Left lobe of liver (tissue), 2 donors: ENCODE data around the gene SLC16A13. TPM values are rescaled to one million over a fixed set of nuclear protein-coding genes. Genes with fewer than 3 reads are reported as not detected.
"Not testable (repeated sequence)": the region's sequence is repeated elsewhere in the genome, so short reads cannot be mapped to it uniquely, and the experiment has no call there.

Experiments
- ATAC-seq: fragments of 200-7000 bp; cut with Tn5 transposase; one replicate; pipeline ENCODE4 v1.9.1; 2020; ENCODE audit warnings: mild to moderate bottlenecking, moderate library complexity
- DNase-seq: peaks from one replicate; pipeline ENCODE4 v3.0.0-alpha.2; 2020; ENCODE audit warnings: low spot score
- total RNA-seq: library from RNA; stranded (reverse); gene quantifications from one replicate; pipeline ENCODE4 v1.2.1, GENCODE V29; 2021
- donor health status: DM: no; HTN: no; CAD: no; lungs with moderate emphysema.
- donor health status: DM: no; HTN: yes; CAD: no.

SLC16A13 gene
- total RNA-seq, 1 donor from 2014 or later, result 39.9 TPM

DNA sequence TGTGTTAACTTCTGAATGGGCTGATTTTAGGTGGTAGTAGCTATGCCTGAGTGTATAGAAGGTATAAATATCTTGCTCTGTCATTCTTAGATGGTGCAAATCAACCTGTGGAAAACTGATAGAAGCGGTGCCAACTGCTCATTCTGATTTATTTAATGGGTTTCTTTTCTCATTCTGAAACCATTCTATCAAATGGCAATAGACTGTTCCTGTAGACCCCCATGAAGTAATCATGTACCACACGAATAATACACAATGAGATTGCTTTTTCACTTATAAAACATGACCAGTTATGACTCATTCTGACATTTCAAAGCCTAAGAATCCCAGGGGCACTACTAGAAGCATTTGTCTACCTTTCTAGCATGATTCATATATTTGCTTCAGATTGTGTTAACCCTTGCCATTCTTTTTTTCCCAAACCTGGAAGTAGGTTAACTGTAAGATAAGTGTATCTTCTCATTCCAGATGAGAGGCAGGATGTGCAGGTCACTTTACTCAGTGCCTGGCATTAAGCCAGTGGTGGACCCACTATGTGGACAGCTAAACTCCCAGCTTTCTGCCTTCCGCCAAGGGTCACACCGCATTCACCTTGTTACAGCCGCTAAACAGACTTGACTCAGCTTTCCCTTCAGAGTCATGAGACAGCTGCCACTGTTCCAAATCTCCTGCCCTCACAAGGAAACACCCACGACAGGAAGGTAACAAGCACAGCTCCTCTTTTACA lies 24.5 kb downstream of the SLC16A13 start:
- DNase-seq, result no peak
- no peak for ATAC-seq

DNA sequence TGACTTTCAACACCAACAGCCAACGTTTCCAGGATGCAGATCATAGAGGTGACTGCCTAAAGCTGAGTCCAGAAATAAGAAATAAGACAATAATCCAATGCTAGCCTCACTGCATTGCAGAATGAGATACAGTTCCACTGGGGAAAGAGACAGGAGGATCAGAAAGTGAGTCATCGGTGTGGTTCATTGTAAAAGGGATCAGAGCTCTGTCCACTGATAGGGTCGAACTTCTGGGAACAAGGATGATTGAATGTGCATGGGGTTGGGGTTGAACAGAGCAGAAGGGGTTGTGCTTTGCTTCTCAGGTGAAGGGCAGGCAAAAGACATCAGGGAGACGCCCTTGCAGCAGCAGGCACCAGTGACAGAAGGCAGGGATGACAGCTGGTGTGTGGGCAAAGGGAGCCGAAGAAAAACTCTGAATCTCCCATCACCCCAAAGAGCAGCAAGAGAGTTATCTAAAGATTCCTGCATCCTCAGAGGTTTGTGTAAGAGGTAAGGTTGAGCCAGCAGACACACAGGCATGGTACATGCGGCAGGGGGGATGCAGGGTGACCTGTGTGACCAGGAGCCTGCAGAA lies 27.8 kb downstream of the SLC16A13 start:
- no peak for DNase-seq

DNA sequence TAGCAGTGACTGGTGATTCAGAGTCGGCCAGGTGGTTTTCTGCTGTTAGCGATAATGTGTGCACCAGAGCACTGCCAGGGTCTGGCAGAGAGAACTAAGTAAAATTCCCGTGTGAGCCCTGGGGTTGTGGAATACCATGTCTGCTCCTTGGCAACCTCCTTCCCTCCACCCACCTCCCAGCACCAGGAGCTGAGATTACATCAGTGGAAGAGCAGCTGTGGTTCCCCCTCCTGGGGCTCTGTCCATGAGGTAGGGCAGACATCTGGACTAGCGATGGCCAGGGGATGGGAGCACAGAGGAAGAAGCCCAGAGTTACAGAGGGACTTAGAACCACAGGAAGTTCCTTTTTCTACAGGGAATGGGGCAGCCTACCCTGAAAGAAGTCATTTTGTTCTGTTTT lies 28.4 kb downstream of the SLC16A13 start:
- no peak for ATAC-seq
- no peak for DNase-seq

More for the DNA sequence above, 27.8 kb downstream of the SLC16A13 start:
- ATAC-seq, result no peak

DNA sequence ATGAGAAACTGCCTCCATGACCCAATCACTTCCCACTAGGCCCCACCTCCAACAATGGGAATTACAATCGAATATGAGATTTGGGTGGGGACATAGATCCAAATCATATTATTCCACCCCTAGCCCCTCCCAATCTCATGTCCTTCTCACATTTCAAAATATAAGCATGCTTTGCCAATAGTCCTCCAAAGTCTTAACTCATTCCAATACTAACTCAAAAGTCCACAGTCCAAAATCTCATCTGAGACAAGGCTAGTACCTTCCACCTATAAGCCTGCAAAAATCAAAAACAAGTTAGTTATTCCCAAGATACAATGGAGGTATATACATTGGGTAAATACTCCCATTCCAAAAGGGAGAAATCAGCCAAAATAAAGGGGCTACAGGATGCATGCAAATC lies 31.4 kb downstream of the SLC16A13 start:
- ATAC-seq, result peak; percentile 79
- no peak for DNase-seq

DNA sequence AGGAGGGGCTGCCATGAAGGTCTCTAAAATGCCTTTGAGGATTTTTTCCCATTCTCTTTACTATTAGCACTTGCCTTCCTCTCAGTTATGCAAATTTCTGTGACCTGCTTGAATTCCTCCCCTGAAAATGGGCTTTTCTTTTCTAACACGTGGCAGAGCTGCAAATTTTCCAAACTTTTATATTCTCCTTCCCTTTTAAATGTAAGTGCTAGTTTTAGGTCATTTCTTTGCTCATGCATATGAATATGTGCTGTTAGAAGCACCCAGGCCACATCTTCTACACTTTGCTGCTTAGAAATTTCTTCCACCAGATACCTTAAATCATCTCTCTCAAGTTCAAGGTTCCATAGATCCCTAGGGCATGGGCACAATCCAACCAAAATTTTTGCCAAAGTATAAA lies 32.5 kb downstream of the SLC16A13 start:
- ATAC-seq, result no peak

DNA sequence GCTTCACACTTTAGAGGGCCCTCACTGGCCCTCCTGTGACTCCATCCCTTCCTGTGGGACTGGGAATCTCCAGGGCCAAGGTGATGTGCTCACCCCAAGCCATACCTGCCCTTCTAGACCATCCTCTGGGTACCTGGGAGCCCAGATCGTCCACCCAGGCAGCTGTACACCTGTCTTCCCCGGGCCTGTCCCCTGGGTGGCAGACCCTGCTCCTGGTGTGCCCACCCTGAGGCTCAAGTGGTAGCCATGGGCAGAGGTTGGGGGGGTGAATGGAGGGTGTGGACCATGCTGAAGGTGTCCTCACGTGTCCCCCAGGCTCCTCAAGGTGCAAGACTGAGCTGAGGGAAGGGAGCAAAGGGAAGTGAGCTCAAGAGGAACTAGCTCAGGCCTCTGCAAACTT lies 34.9 kb downstream of the SLC16A13 start:
- DNase-seq (no peak), ATAC-seq (no peak)

More for the DNA sequence above, 32.5 kb downstream of the SLC16A13 start:
- no peak for DNase-seq

DNA sequence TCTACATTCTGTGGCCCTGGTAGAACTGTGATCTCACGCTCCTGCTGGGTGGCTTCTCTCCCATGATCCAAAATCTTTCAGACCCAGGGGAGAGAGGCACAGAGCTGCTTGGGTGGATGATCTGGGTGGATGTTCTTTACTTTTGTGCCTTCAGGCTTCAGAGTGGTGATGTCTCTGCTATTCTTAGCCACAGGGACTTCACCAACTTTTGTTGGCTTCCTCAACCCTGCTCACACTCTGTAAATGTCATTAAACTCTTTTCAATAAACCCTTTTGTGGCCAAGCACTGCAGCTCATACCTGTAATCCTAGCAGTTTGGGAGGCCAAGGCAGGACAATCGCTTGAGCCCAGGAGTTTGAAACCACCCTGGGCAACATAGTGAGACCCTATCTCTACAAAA lies 36.6 kb downstream of the SLC16A13 start:
- ATAC-seq (no peak), DNase-seq (no peak)

DNA sequence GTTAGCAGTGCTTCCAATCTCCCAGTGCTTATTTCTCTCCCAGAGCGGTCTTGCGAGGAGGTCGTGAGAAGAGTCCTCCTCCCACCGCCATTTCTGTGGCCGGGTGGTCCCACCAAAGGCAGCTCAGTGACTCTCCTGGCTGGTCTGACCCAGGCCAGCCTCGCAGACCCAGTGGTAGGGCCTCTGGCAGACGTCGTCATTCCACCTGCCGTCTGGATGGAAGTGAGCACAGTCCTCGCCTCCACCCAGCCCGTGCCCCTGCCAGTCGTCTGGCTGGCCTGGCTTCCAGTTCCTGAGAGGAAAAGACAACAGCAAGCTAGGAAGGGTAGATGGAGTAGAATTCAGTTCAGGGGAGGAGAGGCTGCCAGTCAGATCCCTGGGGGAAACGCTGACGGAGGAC lies 39.1 kb downstream of the SLC16A13 start:
- ATAC-seq, result no peak
- no peak for DNase-seq

DNA sequence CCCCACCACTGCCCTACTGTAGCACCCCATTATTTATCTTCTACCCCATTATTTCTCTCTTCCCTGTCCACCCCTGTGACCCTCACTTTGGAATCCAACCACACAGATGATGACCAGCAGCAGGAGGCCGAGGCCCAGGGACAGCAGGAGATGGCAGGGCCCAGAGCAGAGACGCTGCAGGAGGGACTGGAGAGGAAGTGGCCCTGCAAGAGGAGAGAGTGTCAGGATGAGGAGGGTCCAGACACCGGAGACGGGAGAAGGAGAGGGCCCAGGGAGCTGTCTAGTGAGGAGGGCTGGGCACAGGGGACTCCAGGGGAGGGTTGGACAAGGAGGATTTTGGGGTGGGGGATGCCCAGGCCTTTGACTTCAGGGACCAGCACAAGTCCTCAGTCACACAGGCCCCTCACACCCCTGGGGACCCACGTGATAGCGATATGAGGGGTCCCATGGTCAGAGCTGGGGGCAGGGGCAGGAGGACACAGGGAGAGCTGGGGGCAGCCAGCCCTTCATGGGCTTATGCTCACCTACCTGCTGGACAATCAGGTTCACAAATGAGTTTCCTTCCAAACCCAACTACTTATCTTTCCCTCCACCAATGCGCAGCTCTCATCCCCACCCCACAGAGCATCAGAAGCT lies 42.2 kb downstream of the SLC16A13 start:
- DNase-seq (no peak), ATAC-seq (no peak)

DNA sequence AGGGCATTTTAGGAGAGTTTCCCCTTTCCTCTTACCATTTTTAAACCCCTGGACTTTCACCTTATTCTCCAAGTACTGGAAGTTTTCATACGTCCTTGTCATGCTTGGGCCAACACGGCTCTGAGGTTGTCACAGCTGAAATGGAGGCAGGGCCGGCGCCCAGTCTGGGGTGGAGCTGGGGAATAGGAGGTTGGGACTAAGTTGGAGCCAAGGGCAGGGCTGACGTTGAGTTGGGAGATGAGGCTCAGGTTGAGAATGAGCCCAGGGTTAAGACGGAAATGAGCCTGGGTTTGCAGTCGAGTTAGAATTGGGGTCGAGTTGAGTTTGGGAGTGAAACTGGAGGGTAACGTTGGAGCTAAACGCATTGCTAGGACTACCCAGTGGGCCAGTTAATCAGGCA lies 42.9 kb downstream of the SLC16A13 start:
- no peak for ATAC-seq
- DNase-seq, result no peak

DNA sequence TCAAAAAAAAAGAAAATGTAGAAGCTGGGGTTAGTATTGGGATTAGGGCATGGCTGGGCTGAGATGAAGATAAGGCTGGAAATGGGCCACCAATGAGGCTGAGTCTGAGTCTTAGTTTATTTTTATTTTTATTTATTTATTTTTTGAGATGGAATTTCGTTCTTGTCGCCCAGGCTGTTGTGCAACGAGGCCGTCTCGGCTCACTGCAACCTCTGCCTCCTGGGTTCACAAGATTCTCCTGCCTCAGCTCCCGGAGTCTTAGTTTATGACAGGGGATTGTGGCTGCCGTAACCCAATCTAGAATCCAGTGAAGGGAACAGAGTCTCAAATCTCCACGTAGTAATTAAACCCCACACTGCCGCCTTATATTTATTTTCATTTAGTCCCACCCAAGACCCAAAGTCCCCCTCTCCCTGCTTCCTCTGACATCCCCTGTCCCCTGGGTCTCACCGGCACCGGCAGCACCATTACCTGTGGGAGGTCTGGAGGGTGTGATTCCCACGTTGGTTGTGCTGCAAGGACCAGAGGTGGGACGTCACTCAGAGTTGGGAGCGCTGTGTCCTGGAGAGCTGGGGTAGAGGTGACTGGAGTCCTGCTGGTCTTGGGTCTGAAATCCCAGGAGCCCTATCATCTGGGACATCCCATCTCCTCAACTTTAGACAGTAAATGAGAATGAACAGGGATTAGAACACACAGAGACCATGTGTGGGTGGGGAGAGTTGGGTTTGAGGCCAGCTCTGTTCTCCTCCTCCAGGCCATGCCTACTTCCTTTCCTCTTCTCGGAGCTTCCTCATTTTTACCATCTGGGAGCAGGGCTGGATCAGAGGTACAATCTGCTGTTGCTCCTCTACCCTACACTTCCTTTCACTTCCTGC lies 44.0 kb downstream of the SLC16A13 start, which contains the start of gene CLEC10A:
CLEC10A (minus strand) TSS at position 671 of the 875 bp plus-strand sequence. CDS start 1,439 bp downstream, outside the sequence.
- DNase-seq, result no peak
- ATAC-seq, result peak; percentile 28

DNA sequence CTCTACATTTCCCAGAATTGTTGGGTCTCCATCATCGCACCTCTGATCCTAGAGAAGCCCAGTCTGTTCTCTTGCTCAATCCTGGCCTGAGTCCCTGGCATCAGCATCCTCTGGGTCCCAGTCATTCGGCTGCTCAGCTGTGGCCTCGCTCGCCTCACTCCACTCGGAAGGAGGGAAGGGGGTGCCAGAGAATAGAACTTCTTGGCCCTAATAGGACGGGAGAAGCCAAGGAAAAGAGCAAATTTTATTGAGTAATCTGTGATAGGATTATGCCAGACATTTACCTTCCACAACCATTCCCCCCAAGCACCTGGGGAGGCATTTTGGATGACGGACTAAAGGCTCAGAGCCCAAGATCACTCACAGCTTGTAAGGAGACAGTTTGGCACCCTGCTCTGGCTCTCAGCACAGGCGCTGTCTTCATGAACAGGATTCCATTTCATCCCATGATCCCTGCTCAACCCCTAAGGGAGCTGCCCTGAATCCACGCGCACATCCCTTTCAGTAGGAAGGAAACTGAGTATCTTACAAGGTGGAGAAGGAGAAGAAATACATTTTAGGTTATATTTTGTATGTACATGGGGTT lies 44.7 kb downstream of the SLC16A13 start:
- peak; percentile 70 for ATAC-seq
- DNase-seq, result no peak

DNA sequence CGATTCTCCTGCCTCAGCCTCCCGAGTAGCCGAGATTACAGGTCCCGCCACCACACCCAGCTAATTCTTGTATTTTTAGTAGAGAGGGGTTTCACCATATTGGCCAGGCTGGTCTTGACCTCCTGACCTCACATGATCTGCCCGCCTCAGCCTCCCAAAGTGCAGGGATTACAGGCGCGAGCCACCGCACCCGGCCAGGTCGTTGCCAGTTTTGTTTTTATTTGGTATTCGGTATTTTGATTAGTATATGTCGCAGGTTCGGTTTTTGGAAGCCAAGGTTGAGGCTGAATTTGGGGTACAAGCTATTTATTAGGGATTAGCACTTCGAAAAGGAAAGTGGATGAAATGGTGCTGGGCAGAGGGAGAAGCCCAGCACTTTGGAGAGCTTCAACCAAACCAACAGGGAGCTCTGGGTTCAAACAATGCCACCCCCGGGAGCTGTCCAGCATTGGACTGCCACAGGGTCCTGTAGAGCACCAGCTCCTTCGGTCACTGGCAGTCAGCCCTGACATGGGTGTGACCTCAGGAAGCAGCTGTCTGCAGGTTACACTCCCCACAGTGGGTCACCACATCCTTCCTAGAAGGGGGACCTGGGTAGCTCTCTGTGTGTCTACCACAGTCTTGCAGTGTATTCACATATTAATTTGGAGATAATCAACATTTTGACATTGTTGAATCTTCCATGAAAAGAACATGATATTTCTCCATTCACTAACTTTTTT lies 45.7 kb downstream of the SLC16A13 start:
- ATAC-seq, result peak; percentile 45
- no peak for DNase-seq

DNA sequence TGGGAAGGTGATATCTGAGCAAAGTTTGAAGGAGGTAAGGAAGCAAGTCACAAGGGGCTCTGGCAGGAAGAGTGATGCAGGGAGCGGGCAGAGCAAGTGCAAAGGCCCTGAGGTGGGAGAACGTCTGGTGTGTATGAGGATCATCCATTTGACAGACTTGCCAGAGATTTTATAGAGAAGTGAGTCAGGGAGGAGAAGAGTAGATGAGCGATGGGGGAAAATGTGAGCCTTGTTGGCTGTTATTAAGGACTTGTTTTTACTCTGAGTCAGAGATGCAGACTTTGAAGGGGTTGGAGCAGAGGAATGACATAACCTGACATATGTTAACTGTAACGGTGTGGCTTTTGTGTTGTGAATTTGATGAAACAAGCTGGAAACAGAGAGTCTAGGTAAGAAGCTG lies 47.8 kb downstream of the SLC16A13 start:
- ATAC-seq, result no peak
- no peak for DNase-seq

DNA sequence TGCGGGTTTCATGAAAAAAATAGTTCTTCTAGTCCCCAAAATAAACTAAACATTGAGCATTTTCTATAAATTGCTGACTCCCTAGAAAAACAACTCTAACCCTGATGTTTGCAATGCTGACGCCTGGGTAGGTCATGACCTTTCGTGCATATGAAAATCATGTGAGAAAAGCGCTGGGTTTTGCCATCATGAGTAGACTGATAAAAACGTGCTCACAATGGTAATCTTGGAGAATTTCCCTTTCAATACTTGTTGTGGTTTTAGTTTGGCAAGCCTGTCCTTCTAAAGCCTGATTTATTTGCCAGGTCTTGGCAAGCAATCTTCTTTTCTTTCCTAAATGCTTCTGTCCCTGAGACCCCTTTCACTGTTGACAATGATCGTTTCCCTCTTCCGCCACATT lies 48.3 kb downstream of the SLC16A13 start:
- DNase-seq (no peak), ATAC-seq (peak; percentile 40)

DNA sequence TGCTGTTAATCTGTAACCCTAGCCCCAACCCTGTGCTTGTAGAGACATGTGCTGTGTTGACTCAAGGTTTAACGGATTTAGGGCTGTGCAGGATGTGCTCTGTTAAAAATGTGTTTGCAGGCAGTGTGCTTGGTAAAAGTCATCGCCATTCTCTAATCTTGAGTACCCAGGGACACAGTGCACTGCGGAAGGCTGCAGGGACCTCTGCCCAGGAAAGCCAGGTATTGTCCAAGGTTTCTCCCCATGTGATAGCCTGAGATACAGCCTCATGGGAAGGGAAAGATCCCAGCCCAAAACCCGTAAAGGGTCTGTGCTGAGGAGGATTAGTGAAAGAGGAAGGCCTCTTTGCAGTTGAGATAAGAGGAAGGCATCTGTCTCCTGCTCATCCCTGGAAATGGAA lies 52.6 kb downstream of the SLC16A13 start:
- DNase-seq, ATAC-seq: not testable (repeated sequence)

DNA sequence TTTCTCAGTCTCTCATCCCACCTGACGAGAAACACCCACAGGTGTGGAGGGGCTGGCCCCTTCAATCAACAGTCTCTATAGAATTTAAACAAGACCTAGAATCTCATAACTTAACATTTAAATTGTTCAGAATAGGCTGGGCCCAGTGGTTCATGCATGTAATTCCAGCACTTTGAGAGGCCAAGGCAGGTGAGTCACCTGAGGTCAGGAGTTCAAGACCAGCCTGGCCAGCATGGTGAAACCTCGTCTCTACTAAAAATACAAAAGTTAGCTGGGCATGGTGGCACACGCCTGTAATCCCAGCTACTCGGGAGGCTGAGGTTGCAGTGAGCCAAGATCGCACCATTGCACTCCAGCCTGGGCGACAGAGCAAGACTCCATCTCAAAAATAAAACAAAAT lies 53.8 kb downstream of the SLC16A13 start:
- not testable (repeated sequence) for DNase-seq, ATAC-seq
